Neuronal stem cell (in vitro differentiated cells): Measurements from ENCODE around the gene LIMS4.
"Not testable (repeated sequence)": the region's sequence is repeated elsewhere in the genome, so short reads cannot be mapped to it uniquely, and the experiment has no call there.

Experiments used
- DNase-seq: peaks from one replicate; pipeline ENCODE4 v3.0.0-alpha.2; 2013; ENCODE audit warnings: low spot score
- H2AFZ ChIP-seq: one replicate; pipeline ENCODE4 v1.6.1; 2013; ENCODE audit warnings: mild to moderate bottlenecking, low read length, inconsistent platforms
- H2AK5ac ChIP-seq: 2 replicates; pipeline ENCODE4 v1.6.1; 2013; ENCODE audit warnings: low read depth, mild to moderate bottlenecking, inconsistent platforms, low read length, moderate library complexity, mixed read lengths
- H2BK120ac ChIP-seq: 2 replicates; pipeline ENCODE4 v1.6.1; 2013; ENCODE audit warnings: low read depth, mild to moderate bottlenecking, inconsistent platforms, low read length, moderate library complexity, mixed read lengths
- H2BK12ac ChIP-seq: one replicate; pipeline ENCODE4 v1.6.1; 2013; ENCODE audit warnings: low read length, inconsistent platforms
- H2BK15ac ChIP-seq: 2 replicates; pipeline ENCODE4 v1.6.1; 2013; ENCODE audit warnings: mild to moderate bottlenecking, low read length, inconsistent platforms, mixed read lengths
- H2BK5ac ChIP-seq: one replicate; pipeline ENCODE4 v1.6.1; 2013; ENCODE audit warnings: inconsistent platforms, mild to moderate bottlenecking, low read length, moderate library complexity
- H3K14ac ChIP-seq: one replicate; pipeline ENCODE4 v1.6.1; 2013; ENCODE audit warnings: low read length, inconsistent platforms
- H3K18ac ChIP-seq: 2 replicates; pipeline ENCODE4 v1.6.1; 2013; ENCODE audit warnings: low read length, inconsistent platforms
- H3K23ac ChIP-seq: 2 replicates; pipeline ENCODE4 v1.6.1; 2013; ENCODE audit warnings: low read depth, mild to moderate bottlenecking, mixed read lengths, low read length, inconsistent platforms; ENCODE audit not compliant: poor library complexity
- H3K27ac ChIP-seq: replicated peaks from 3 replicates; pipeline ENCODE4 v1.5.1; 2013; ENCODE audit warnings: low read length, inconsistent platforms
- H3K27me3 ChIP-seq, 3 experiments: 2 replicates each; pipeline ENCODE4 v1.6.1; 2013; ENCODE audit warnings: low read length in 3 of 3, mild to moderate bottlenecking in 2 of 3, inconsistent platforms in 1 of 3, low read depth in 1 of 3, mixed read lengths in 1 of 3, moderate library complexity in 1 of 3; ENCODE audit not compliant: control insufficient read depth in 3 of 3, insufficient read depth in 3 of 3
- H3K36me3 ChIP-seq, 2 donors: replicated peaks in 1 of 2; 2 replicates each; pipeline ENCODE4 v1.6.1; 2013; ENCODE audit warnings: low read length in 2 of 2; ENCODE audit not compliant: control insufficient read depth in 2 of 2, insufficient read depth in 2 of 2
- H3K4ac ChIP-seq: 2 replicates; pipeline ENCODE4 v1.6.1; 2013; ENCODE audit warnings: inconsistent platforms, mild to moderate bottlenecking, low read length, moderate library complexity
- H3K4me1 ChIP-seq, 2 donors: 1 replicate in 1 of 2; 2 replicates in 1 of 2; pipeline ENCODE4 v1.6.1; 2013; ENCODE audit warnings: low read length in 2 of 2, low read depth in 1 of 2; ENCODE audit not compliant: control insufficient read depth in 2 of 2, insufficient read depth in 1 of 2
- H3K4me2 ChIP-seq: one replicate; pipeline ENCODE4 v1.6.1; 2013; ENCODE audit warnings: mild to moderate bottlenecking, low read length, inconsistent platforms; ENCODE audit not compliant: insufficient read depth, poor library complexity, severe bottlenecking
- H3K4me3 ChIP-seq, 2 donors: 2 replicates each; pipeline ENCODE4 v1.5.1; 2013; ENCODE audit warnings: low read length in 2 of 2, mild to moderate bottlenecking in 2 of 2, inconsistent platforms in 1 of 2, moderate library complexity in 1 of 2
- H3K79me1 ChIP-seq: one replicate; pipeline ENCODE4 v1.6.1; 2013; ENCODE audit warnings: low read depth, mild to moderate bottlenecking, inconsistent platforms, low read length, moderate library complexity
- H3K9ac ChIP-seq: one replicate; pipeline ENCODE4 v1.6.1; 2013; ENCODE audit warnings: mild to moderate bottlenecking, low read depth, low read length, inconsistent platforms; ENCODE audit not compliant: poor library complexity
- H3K9me3 ChIP-seq, 2 donors: replicated peaks in 1 of 2; 2 replicates each; pipeline versions ENCODE3 to v1.6.1; 2013; ENCODE audit warnings: low read length in 2 of 2, mild to moderate bottlenecking in 2 of 2, inconsistent platforms in 1 of 2, low read depth in 1 of 2, mixed read lengths in 1 of 2, moderate library complexity in 1 of 2; ENCODE audit not compliant: control insufficient read depth in 2 of 2, insufficient read depth in 1 of 2
- H4K8ac ChIP-seq: one replicate; pipeline ENCODE4 v1.6.1; 2013; ENCODE audit warnings: low read depth, mild to moderate bottlenecking, inconsistent platforms, low read length, moderate library complexity
- H4K91ac ChIP-seq: one replicate; pipeline ENCODE4 v1.6.1; 2013; ENCODE audit warnings: low read length, low read depth, mild to moderate bottlenecking, inconsistent platforms; ENCODE audit not compliant: poor library complexity
- WGBS, 2 donors: extraction: QIAGEN DNeasy Blood & Tissue Kit; methylation state at CpG; one replicate each; pipeline ENCODE4 v1.1.7; 2013; ENCODE audit warnings: missing lambda C conversion rate in 2 of 2, mixed read lengths in 1 of 2; ENCODE audit not compliant: insufficient read length in 2 of 2, insufficient replicate concordance in 1 of 2; ENCODE audit errors: extremely low coverage in 2 of 2; 5-methylcytosine and 5-hydroxymethylcytosine counted together

Gene LIMS4

GRCh38 chr2:110480084-110480483 lies 7.5 kb upstream of the LIMS4 start:
- not testable (repeated sequence) for H3K4me2 ChIP-seq, H4K91ac ChIP-seq, H3K9ac ChIP-seq, H2AFZ ChIP-seq, H3K18ac ChIP-seq, H3K36me3 ChIP-seq, H3K4ac ChIP-seq, H3K4me3 ChIP-seq, H3K23ac ChIP-seq, H3K79me1 ChIP-seq, H2AK5ac ChIP-seq, H2BK15ac ChIP-seq, H3K9me3 ChIP-seq, H3K27ac ChIP-seq, DNase-seq, H2BK5ac ChIP-seq, H3K14ac ChIP-seq, H2BK12ac ChIP-seq, H4K8ac ChIP-seq, H3K27me3 ChIP-seq, H2BK120ac ChIP-seq, H3K4me1 ChIP-seq
- WGBS, 2 donors = no CpG with 5 or more reads among the region's 4 CpGs

GRCh38 chr2:110477370-110477769 lies 4.8 kb upstream of the LIMS4 start:
- H2BK15ac ChIP-seq, H2BK12ac ChIP-seq, H4K8ac ChIP-seq, H3K4me3 ChIP-seq, H3K9ac ChIP-seq, H3K14ac ChIP-seq, H2AK5ac ChIP-seq, H4K91ac ChIP-seq, H3K79me1 ChIP-seq, H2BK5ac ChIP-seq, H3K9me3 ChIP-seq, H3K27ac ChIP-seq, H3K4me2 ChIP-seq, H3K27me3 ChIP-seq, H3K36me3 ChIP-seq, H3K23ac ChIP-seq, H3K18ac ChIP-seq, DNase-seq, H3K4me1 ChIP-seq, H3K4ac ChIP-seq, H2AFZ ChIP-seq, H2BK120ac ChIP-seq: not testable (repeated sequence)
- no CpG with 5 or more reads among the region's 7 CpGs for WGBS, 2 donors

GRCh38 chr2:110476952-110477351 lies 4.3 kb upstream of the LIMS4 start:
- not testable (repeated sequence) for H3K79me1 ChIP-seq, H2BK12ac ChIP-seq, H3K23ac ChIP-seq, H2BK15ac ChIP-seq, H3K4me1 ChIP-seq, H3K4me2 ChIP-seq, H4K8ac ChIP-seq, H3K27me3 ChIP-seq, H3K14ac ChIP-seq, H2AK5ac ChIP-seq, H3K36me3 ChIP-seq, H2BK5ac ChIP-seq, H2AFZ ChIP-seq, DNase-seq, H3K4me3 ChIP-seq, H3K27ac ChIP-seq, H2BK120ac ChIP-seq, H3K4ac ChIP-seq, H3K18ac ChIP-seq, H3K9ac ChIP-seq, H4K91ac ChIP-seq, H3K9me3 ChIP-seq
- no CpG with 5 or more reads among the region's 6 CpGs for WGBS, 2 donors

- not testable (repeated sequence) for H2AK5ac ChIP-seq, H3K27ac ChIP-seq, H3K4me1 ChIP-seq, H3K23ac ChIP-seq, H2BK12ac ChIP-seq, H2BK5ac ChIP-seq, H3K4ac ChIP-seq, H3K9ac ChIP-seq, H3K27me3 ChIP-seq, H2BK15ac ChIP-seq, H3K4me2 ChIP-seq, H3K4me3 ChIP-seq, H2AFZ ChIP-seq, H4K91ac ChIP-seq, H3K14ac ChIP-seq, H3K79me1 ChIP-seq, H3K9me3 ChIP-seq, H3K36me3 ChIP-seq, H2BK120ac ChIP-seq, DNase-seq, H4K8ac ChIP-seq, H3K18ac ChIP-seq
- WGBS, 2 donors = no CpG with 5 or more reads among the region's 3 CpGs
Observed at GRCh38 chr2:110475627-110476359, 3.2 kb upstream of the LIMS4 start.
